GM21526 (cell line): Measurements from ENCODE around the gene B3GAT2.

ENCODE experiments used
- ATAC-seq: cut with Tn5 transposase; IDR thresholded peaks from one replicate; pipeline ENCODE4 v1.9.1; 2021; ENCODE audit warnings: moderate library complexity; ENCODE audit not compliant: unreplicated experiment, low FRiP score

Gene B3GAT2

GRCh38 chr6:70844301-70844700 is 112.6 kb downstream of the B3GAT2 start:
- no peak for ATAC-seq

GRCh38 chr6:70843328-70843918 is 113.4 kb downstream of the B3GAT2 start:
- ATAC-seq, result no peak

GRCh38 chr6:70842541-70842940 is 114.3 kb downstream of the B3GAT2 start:
- ATAC-seq, result no peak

GRCh38 chr6:70841112-70841511 is 115.7 kb downstream of the B3GAT2 start:
- no peak for ATAC-seq

- ATAC-seq, result no peak
Measured at GRCh38 chr6:70839286-70840266, 117.3 kb downstream of the B3GAT2 start.

GRCh38 chr6:70838907-70839285 is 118.0 kb downstream of the B3GAT2 start:
- no peak for ATAC-seq

GRCh38 chr6:70834520-70834919 is 122.3 kb downstream of the B3GAT2 start:
- ATAC-seq, result no peak

GRCh38 chr6:70831427-70831826 is 125.4 kb downstream of the B3GAT2 start:
- no peak for ATAC-seq

- no peak for ATAC-seq
Measured at GRCh38 chr6:70823651-70824050, 133.2 kb downstream of the B3GAT2 start.

- no peak for ATAC-seq
Measured at GRCh38 chr6:70821751-70822150, 135.1 kb downstream of the B3GAT2 start.

- no peak for ATAC-seq
Measured at GRCh38 chr6:70820778-70821177, 136.1 kb downstream of the B3GAT2 start.

GRCh38 chr6:70819646-70820045 is 137.2 kb downstream of the B3GAT2 start:
- ATAC-seq, result no peak

- no peak for ATAC-seq
Measured at GRCh38 chr6:70813885-70814284, 143.0 kb downstream of the B3GAT2 start.

GRCh38 chr6:70811788-70812187 is 145.1 kb downstream of the B3GAT2 start:
- ATAC-seq, result no peak
